ENCODE results near the gene SLC30A9.

SLC30A9 gene

GRCh38 chr4:41990365-41991111 lies at the start of gene SLC30A9:
Gene SLC30A9, plus strand, starts transcription at chr4:41990530. Its CDS starts 122 bp downstream, at chr4:41990652.
- Histone ChIP-seq H3K9me3 (ENCODE audit: control insufficient read depth, low read length) (no peaks in the 10 kb centered on the region), H3K4me3 (ENCODE audit: low read length) (peak within 1 kb of the TSS; percentile 98), H3K36me3 (ENCODE audit: control insufficient read depth, insufficient read depth, low read length) (no peaks in the 10 kb centered on the region)

DNA sequence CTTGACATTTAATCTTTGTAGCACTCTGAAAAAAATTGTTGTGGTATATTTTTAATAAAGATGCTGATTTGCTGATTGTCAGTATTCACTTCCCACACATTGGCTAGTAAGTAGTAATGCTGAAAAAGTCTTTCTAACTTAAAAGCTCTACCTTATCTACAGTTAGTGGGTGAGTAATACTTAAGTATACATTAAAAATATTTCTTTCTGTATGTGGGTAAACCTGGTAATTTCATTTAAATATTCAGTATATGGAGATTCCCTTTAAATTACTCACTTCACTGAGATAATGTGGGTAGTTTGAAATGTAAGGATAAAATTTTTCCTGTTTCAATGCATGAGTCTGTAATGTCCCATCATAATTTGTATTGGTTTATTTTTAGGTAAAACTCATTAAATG lies 49.5 kb upstream of the SLC30A9 start:
- H3K36me3 ChIP-seq (ENCODE audit: control insufficient read depth, insufficient read depth, low read length), result no peaks in the 10 kb centered on the region
- H3K9ac ChIP-seq (ENCODE audit: low read length), result no peak overlapping the region
- no peaks in the 10 kb centered on the region for H3K27me3 ChIP-seq (ENCODE audit: control insufficient read depth, insufficient read depth, low read length)
- H3K9me3 ChIP-seq (ENCODE audit: control insufficient read depth, low read length), result no peaks in the 10 kb centered on the region
- no peak overlapping the region for H3K4me3 ChIP-seq (ENCODE audit: low read length)
- H3K4me1 ChIP-seq (ENCODE audit: control insufficient read depth, insufficient read depth, low read length), result peaks cover 7% of the 10 kb centered on the region

More at GRCh38 chr4:41990365-41991111, at the start of gene SLC30A9:
- no peaks in the 10 kb centered on the region for H3K27me3 ChIP-seq (ENCODE audit: control insufficient read depth, insufficient read depth, low read length)
- H3K9ac ChIP-seq (ENCODE audit: low read length), result peak within 1 kb of the TSS; percentile 95
- peaks cover 4% of the 10 kb centered on the region for H3K4me1 ChIP-seq (ENCODE audit: control insufficient read depth, insufficient read depth, low read length)

GRCh38 chr4:41943506-41943905 lies 46.8 kb upstream of the SLC30A9 start:
- H3K27me3 ChIP-seq (ENCODE audit: control insufficient read depth, insufficient read depth, low read length), result no peaks in the 10 kb centered on the region
- no peaks in the 10 kb centered on the region for H3K9me3 ChIP-seq (ENCODE audit: control insufficient read depth, low read length)
- H3K4me3 ChIP-seq (ENCODE audit: low read length), result no peak overlapping the region
- no peaks in the 10 kb centered on the region for H3K36me3 ChIP-seq (ENCODE audit: control insufficient read depth, insufficient read depth, low read length)
- no peak overlapping the region for H3K9ac ChIP-seq (ENCODE audit: low read length)
- no peaks in the 10 kb centered on the region for H3K4me1 ChIP-seq (ENCODE audit: control insufficient read depth, insufficient read depth, low read length)

GRCh38 chr4:41944089-41944488 lies 46.2 kb upstream of the SLC30A9 start:
- Histone ChIP-seq H3K36me3 (ENCODE audit: control insufficient read depth, insufficient read depth, low read length) (no peaks in the 10 kb centered on the region), H3K9ac (ENCODE audit: low read length) (no peak overlapping the region), H3K9me3 (ENCODE audit: control insufficient read depth, low read length) (no peaks in the 10 kb centered on the region), H3K27me3 (ENCODE audit: control insufficient read depth, insufficient read depth, low read length) (no peaks in the 10 kb centered on the region), H3K4me3 (ENCODE audit: low read length) (no peak overlapping the region), H3K4me1 (ENCODE audit: control insufficient read depth, insufficient read depth, low read length) (no peaks in the 10 kb centered on the region)

GRCh38 chr4:41949531-41949930 lies 40.8 kb upstream of the SLC30A9 start:
- no peaks in the 10 kb centered on the region for H3K36me3 ChIP-seq (ENCODE audit: control insufficient read depth, insufficient read depth, low read length)
- H3K9me3 ChIP-seq (ENCODE audit: control insufficient read depth, low read length), result no peaks in the 10 kb centered on the region
- no peaks in the 10 kb centered on the region for H3K4me1 ChIP-seq (ENCODE audit: control insufficient read depth, insufficient read depth, low read length)
- H3K4me3 ChIP-seq (ENCODE audit: low read length), result no peak overlapping the region
- no peaks in the 10 kb centered on the region for H3K27me3 ChIP-seq (ENCODE audit: control insufficient read depth, insufficient read depth, low read length)
- H3K9ac ChIP-seq (ENCODE audit: low read length), result no peak overlapping the region

DNA sequence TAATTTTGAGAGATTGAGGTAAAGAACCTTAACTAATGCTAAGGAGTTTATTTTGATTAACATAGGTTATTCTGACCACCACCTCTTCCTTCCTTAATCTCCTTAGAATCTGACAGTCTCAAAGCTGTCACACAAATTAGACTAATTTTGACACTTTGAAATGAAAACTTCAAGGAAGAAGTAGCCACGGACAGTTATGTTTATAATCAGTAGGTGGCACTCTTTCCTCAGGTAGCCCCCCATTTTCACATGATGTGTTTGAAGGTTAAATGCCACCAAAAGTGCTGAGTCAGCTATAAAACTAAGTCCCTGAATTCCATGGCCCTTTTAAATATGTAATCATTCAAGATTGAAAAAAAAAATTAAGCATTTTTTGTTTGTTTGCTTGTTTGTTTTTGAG lies 32.7 kb upstream of the SLC30A9 start:
- H3K9me3 ChIP-seq (ENCODE audit: control insufficient read depth, low read length), result no peaks in the 10 kb centered on the region
- no peaks in the 10 kb centered on the region for H3K4me1 ChIP-seq (ENCODE audit: control insufficient read depth, insufficient read depth, low read length)
- H3K36me3 ChIP-seq (ENCODE audit: control insufficient read depth, insufficient read depth, low read length), result no peaks in the 10 kb centered on the region
- H3K9ac ChIP-seq (ENCODE audit: low read length), result no peak overlapping the region
- no peaks in the 10 kb centered on the region for H3K27me3 ChIP-seq (ENCODE audit: control insufficient read depth, insufficient read depth, low read length)
- no peak overlapping the region for H3K4me3 ChIP-seq (ENCODE audit: low read length)

GRCh38 chr4:41963105-41963504 lies 27.2 kb upstream of the SLC30A9 start:
- Histone ChIP-seq H3K9ac (ENCODE audit: low read length) (no peak overlapping the region), H3K4me3 (ENCODE audit: low read length) (no peak overlapping the region), H3K27me3 (ENCODE audit: control insufficient read depth, insufficient read depth, low read length) (no peaks in the 10 kb centered on the region), H3K9me3 (ENCODE audit: control insufficient read depth, low read length) (no peaks in the 10 kb centered on the region), H3K36me3 (ENCODE audit: control insufficient read depth, insufficient read depth, low read length) (no peaks in the 10 kb centered on the region), H3K4me1 (ENCODE audit: control insufficient read depth, insufficient read depth, low read length) (no peaks in the 10 kb centered on the region)

DNA sequence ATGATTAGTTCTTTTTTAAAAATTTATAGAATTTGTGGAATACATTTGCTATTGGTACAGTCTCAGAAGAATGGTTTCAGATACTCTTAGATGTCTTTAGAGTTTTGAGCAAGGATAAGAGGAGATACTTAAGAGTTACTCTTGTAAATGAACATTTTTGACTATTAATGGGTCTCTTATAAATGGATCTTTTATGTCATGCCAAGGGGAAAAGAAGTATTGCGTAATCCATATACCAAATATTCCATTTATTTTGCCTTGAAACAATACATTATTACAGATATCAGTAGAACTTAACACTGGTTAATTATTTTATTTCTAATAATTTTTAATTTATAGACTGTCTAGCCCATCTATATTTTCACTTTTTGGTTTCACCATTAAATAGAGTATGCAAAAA lies 25.9 kb upstream of the SLC30A9 start:
- Histone ChIP-seq H3K4me1 (ENCODE audit: control insufficient read depth, insufficient read depth, low read length) (no peaks in the 10 kb centered on the region), H3K9me3 (ENCODE audit: control insufficient read depth, low read length) (no peaks in the 10 kb centered on the region), H3K27me3 (ENCODE audit: control insufficient read depth, insufficient read depth, low read length) (no peaks in the 10 kb centered on the region), H3K36me3 (ENCODE audit: control insufficient read depth, insufficient read depth, low read length) (no peaks in the 10 kb centered on the region), H3K4me3 (ENCODE audit: low read length) (no peak overlapping the region), H3K9ac (ENCODE audit: low read length) (no peak overlapping the region)

- H3K9me3 ChIP-seq (ENCODE audit: control insufficient read depth, low read length), result no peaks in the 10 kb centered on the region
- no peaks in the 10 kb centered on the region for H3K4me1 ChIP-seq (ENCODE audit: control insufficient read depth, insufficient read depth, low read length)
- H3K27me3 ChIP-seq (ENCODE audit: control insufficient read depth, insufficient read depth, low read length), result no peaks in the 10 kb centered on the region
- H3K4me3 ChIP-seq (ENCODE audit: low read length), result no peak overlapping the region
- H3K36me3 ChIP-seq (ENCODE audit: control insufficient read depth, insufficient read depth, low read length), result no peaks in the 10 kb centered on the region
- H3K9ac ChIP-seq (ENCODE audit: low read length), result no peak overlapping the region
These were observed 22.9 kb upstream of the SLC30A9 start for GRCh38 chr4:41967392-41967791.

DNA sequence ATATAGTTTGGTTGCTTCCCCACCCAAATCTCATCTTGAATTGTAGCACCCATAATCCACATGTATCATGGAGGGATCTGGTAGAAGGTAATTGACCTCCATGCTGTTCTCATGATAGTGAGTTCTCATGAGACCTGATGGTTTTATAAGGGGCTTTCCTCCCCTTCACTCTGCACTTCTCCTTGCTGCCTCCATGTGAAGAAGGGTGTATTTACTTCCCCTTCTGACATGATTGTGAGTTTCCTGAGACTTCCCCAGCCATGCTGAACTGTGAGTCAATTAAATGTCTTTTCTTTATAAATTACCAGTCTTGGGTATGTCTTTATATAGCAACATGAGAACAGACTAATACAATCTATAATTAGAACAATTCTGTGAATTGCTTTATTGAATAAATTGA lies 20.7 kb upstream of the SLC30A9 start:
- Histone ChIP-seq H3K9me3 (ENCODE audit: control insufficient read depth, low read length) (no peaks in the 10 kb centered on the region), H3K27me3 (ENCODE audit: control insufficient read depth, insufficient read depth, low read length) (no peaks in the 10 kb centered on the region), H3K4me3 (ENCODE audit: low read length) (no peak overlapping the region), H3K9ac (ENCODE audit: low read length) (no peak overlapping the region), H3K36me3 (ENCODE audit: control insufficient read depth, insufficient read depth, low read length) (no peaks in the 10 kb centered on the region), H3K4me1 (ENCODE audit: control insufficient read depth, insufficient read depth, low read length) (no peaks in the 10 kb centered on the region)

DNA sequence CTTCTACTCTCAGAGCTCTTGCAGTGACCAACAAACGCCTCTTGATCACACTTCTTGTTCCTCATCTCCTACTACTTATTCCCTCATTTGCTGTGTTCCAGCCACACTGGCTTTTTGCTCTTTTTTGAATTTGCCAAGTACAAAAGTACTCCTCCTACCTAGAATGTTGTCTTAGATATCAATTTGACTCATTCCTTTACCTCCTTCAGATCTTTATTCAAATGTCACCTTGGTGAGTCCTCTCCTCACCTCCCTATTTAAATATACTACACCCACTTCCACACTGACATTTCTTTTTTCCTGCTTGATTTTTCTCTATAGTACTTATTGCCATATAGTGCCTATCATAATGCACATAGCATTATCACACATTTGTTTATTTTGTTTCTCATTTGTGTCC lies 15.0 kb upstream of the SLC30A9 start:
- no peak overlapping the region for H3K4me3 ChIP-seq (ENCODE audit: low read length)
- no peak overlapping the region for H3K9ac ChIP-seq (ENCODE audit: low read length)
- H3K9me3 ChIP-seq (ENCODE audit: control insufficient read depth, low read length), result no peaks in the 10 kb centered on the region
- H3K27me3 ChIP-seq (ENCODE audit: control insufficient read depth, insufficient read depth, low read length), result no peaks in the 10 kb centered on the region
- H3K4me1 ChIP-seq (ENCODE audit: control insufficient read depth, insufficient read depth, low read length), result no peaks in the 10 kb centered on the region
- no peaks in the 10 kb centered on the region for H3K36me3 ChIP-seq (ENCODE audit: control insufficient read depth, insufficient read depth, low read length)

- no peaks in the 10 kb centered on the region for H3K9me3 ChIP-seq (ENCODE audit: control insufficient read depth, low read length)
- H3K9ac ChIP-seq (ENCODE audit: low read length), result no peak overlapping the region
- no peaks in the 10 kb centered on the region for H3K27me3 ChIP-seq (ENCODE audit: control insufficient read depth, insufficient read depth, low read length)
- no peak overlapping the region for H3K4me3 ChIP-seq (ENCODE audit: low read length)
- no peaks in the 10 kb centered on the region for H3K36me3 ChIP-seq (ENCODE audit: control insufficient read depth, insufficient read depth, low read length)
- H3K4me1 ChIP-seq (ENCODE audit: control insufficient read depth, insufficient read depth, low read length), result no peaks in the 10 kb centered on the region
These were observed 13.4 kb upstream of the SLC30A9 start for GRCh38 chr4:41976775-41977516.

All from mucosa of stomach (tissue), 1 donor.